GM08714 (cell line): ENCODE results near the gene RPL6.
"Not testable (repeated sequence)": the region's sequence is repeated elsewhere in the genome, so short reads cannot be mapped to it uniquely, and the experiment has no call there.

ENCODE experiments used
- H3K4me3 ChIP-seq: fragments of 200-500 bp; sonication (Bioruptor generic); 2 replicates; pipeline ENCODE4 v1.5.1; 2014; ENCODE audit warnings: mild to moderate bottlenecking, low read length, inconsistent platforms
- ZNF274 ChIP-seq: IDR thresholded peaks from 2 replicates; pipeline ENCODE4 v1.6.1; 2012; ENCODE audit warnings: mild to moderate bottlenecking, low read depth, low read length

Gene RPL6

GRCh38 chr12:112406519-112407488, 2.6 kb downstream of the RPL6 start:
- TF ChIP-seq ZNF274 = no peak
- H3K4me3 ChIP-seq = peak overlapping the region; percentile 68; the same call in 1 of the 2 replicates

- H3K4me3 ChIP-seq = no peak overlapping the region
- TF ChIP-seq ZNF274 = no peak
Observed at GRCh38 chr12:112401903-112402498, 7.4 kb downstream of the RPL6 start.

GRCh38 chr12:112401054-112401453, 8.4 kb downstream of the RPL6 start:
- H3K4me3 ChIP-seq = no peak overlapping the region
- no peak for TF ChIP-seq ZNF274

GRCh38 chr12:112393328-112393727, 16.1 kb downstream of the RPL6 start:
- H3K4me3 ChIP-seq = no peak overlapping the region
- no peak for TF ChIP-seq ZNF274

- H3K4me3 ChIP-seq = not testable (repeated sequence)
Observed at GRCh38 chr12:112389922-112390654, 19.3 kb downstream of the RPL6 start.

GRCh38 chr12:112389228-112389627, 20.2 kb downstream of the RPL6 start:
- no peak for TF ChIP-seq ZNF274
- H3K4me3 ChIP-seq = no peak overlapping the region

- no peak overlapping the region for H3K4me3 ChIP-seq
- TF ChIP-seq ZNF274 = no peak
Observed at GRCh38 chr12:112386726-112387125, 22.7 kb downstream of the RPL6 start.

GRCh38 chr12:112382866-112383265, 26.5 kb downstream of the RPL6 start:
- peak overlapping the region; percentile 76 for H3K4me3 ChIP-seq
- no peak for TF ChIP-seq ZNF274

GRCh38 chr12:112381883-112382796, 27.3 kb downstream of the RPL6 start, which contains the start of gene HECTD4:
HECTD4 (minus strand) TSS chr12:112382431; CDS start chr12:112382128, 303 bp downstream.
- peak within 1 kb of the TSS; percentile 76 for H3K4me3 ChIP-seq
- no peak for TF ChIP-seq ZNF274

GRCh38 chr12:112381406-112381882, 28.0 kb downstream of the RPL6 start:
- peak overlapping the region; percentile 76 for H3K4me3 ChIP-seq
- no peak for TF ChIP-seq ZNF274

- peak overlapping the region; percentile 76 for H3K4me3 ChIP-seq
- no peak for TF ChIP-seq ZNF274
Observed at GRCh38 chr12:112380663-112381405, 28.6 kb downstream of the RPL6 start.

- no peak overlapping the region for H3K4me3 ChIP-seq
- no peak for TF ChIP-seq ZNF274
Observed at GRCh38 chr12:112375105-112375504, 34.3 kb downstream of the RPL6 start.

- TF ChIP-seq ZNF274 = no peak
- no peak overlapping the region for H3K4me3 ChIP-seq
Observed at GRCh38 chr12:112374166-112374740, 35.2 kb downstream of the RPL6 start.
